KG1 (cell line): ENCODE results near the gene HEPACAM.
"Not testable (repeated sequence)": the region's sequence is repeated elsewhere in the genome, so short reads cannot be mapped to it uniquely, and the experiment has no call there.

Experiments used
- DNase-seq: peaks from one replicate; lab custom pipeline; 2025; lab: John Stamatoyannopoulos, UW

Gene HEPACAM, protein sequence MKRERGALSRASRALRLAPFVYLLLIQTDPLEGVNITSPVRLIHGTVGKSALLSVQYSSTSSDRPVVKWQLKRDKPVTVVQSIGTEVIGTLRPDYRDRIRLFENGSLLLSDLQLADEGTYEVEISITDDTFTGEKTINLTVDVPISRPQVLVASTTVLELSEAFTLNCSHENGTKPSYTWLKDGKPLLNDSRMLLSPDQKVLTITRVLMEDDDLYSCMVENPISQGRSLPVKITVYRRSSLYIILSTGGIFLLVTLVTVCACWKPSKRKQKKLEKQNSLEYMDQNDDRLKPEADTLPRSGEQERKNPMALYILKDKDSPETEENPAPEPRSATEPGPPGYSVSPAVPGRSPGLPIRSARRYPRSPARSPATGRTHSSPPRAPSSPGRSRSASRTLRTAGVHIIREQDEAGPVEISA

DNA sequence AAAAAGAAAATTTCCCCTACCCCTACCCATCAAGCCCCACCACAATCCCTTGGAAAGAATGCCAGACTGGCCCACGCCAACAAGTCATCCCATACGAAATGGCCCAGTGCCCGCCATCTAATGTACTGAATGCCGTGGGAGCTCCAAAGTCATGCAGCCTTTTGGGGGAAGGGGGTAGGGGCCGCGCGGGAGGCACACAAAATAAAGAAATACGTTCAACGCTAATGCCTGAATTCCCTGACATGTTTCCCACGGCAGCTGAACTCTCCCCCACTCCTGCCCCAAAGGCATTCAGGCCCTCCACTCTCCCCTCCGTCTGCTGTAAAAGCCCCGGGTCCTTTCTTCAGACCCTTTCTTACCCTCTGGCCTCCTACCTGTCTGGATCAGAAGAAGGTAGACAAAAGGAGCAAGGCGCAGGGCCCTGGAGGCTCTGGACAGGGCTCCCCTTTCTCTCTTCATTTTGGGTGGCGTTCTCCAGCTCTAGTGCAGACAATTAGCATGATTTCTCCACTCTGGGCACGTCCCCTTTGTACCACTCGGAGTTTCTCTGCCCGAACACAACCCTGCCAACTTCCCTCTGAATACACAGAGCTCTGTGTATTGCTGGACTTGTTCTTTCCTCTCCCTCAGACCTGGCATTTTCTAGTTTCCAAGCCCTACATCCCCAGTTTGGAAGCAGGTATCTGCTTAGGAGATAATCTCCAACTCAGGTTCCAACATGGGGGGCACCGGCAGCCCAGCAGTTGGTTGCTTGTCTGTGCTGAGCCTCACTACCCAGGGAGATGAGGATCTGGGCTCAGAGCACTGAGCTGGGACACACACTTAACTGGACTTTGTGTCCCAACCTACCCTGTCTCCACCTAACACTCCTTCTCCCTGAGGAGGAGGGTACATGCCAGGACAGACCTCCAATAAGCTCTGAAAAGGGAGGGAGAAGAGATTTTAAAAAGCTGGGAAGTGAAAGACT is at the start of gene HEPACAM:
TSS of gene HEPACAM (minus strand) at position 500 of the 967 bp plus-strand sequence. CDS start at position 459, 41 bp downstream.
- DNase-seq: no peak

DNA sequence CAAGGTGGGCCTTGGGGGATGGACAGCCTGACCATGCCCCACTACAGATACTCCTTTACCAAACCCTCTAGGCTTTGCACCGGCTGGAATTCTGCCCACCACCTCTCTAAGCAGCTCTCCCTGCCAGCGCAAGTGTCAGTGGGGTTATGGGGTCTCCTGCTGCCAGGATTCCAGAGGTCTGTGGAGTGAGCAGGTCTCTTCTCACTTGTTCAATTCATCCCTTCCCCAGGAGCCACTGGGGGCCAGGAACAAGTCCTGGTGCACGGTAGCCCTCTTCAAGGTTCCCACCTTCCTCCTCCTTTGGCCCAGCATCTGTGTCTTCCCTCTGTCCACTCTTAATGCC is 48.6 kb upstream of the HEPACAM start:
- no peak for DNase-seq

DNA sequence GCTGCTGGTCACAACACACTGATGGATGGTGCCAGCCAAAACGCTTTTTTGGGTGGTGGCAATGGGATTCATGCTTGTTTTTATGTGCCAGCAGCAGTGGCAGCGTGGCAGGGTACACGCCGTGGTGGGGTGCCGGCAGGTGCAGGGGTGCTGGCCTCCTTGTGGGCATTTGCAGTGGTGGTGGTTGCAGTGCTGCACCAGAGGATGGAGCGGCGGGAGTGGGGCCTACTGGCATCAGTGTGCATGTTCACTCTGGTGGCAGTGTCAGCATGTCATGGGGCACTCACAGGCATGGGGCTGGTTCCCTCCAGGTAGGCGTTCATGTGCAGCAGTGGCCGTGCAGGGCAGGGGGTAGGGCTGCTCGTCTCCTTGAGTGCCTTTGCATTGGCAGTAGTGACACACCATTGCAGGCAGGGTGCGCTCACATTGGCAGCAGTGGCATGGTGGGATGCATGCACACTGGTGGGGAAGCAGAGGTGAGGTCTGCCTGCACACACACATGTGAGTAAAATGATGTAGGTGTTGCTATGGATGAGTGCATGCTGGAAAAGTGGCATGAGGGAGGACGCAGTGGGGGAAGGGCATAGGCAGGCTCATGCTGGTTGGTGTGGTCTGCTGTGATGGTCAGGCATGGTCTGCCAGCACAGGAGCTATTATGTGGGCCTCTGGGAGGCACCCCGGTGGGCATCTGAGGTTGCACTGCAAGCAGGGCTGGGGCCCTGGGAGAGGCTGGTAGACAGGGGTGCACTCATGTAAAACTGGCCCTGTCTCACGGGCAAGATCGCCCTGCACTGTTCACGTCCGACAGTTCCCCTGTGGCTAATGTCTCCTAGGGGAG is 48.0 kb upstream of the HEPACAM start:
- no peak for DNase-seq

DNA sequence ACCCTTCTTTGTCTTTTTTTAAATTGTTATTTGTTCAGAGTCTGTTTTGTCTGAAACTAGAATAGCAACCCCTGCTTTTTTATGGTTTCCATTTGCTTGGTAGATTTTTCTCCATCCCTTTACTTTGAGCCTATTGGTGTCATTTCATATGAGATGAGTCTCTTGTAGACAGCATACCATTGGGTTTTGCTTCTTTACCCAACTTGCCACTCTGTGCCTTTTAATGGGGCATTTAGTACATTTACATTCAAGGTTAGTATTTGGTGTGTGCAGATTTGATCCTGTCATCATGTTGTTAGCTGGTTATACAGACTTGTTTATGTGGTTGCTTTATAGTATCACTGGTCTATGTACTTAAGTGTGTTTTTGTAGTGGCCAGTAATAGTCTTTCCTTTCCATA is 46.2 kb upstream of the HEPACAM start:
- DNase-seq: no peak

DNA sequence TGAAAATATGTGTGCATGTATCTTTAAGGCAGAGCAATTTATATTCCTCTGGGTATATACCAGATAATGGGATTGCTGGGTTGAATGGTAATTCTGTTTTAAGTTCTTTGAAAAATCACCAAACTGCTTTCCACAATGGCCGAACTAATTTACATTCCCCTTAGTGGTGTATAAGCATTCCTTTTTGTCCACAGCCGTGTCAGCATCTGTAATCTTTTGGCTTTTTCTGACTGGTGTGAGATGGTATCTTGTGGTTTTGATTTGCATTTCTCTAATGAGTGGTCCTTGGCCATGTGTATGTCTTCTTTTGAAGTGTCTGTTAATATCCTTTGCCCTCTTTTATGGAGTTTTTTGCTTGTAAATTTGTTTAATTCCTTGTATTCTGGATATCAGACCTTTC is 42.5 kb upstream of the HEPACAM start:
- DNase-seq: no peak

DNA sequence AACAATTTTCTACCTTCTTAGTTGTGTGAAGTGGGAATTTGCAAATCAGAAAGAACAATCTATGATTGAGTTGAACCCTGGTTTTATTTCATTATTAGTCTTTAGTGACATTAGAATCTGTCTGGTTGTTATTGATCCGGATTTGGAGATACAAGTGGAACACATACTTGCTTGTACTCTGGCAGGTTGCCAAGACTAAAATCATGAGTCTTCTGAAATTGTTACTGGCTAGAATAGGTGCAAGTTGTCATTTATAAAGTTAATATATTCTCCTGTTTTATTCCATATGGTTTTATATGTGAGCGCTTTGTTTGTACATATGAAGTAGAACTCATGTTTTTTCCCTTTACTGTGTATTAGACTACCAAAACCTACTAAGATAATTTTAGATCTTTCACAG is 41.2 kb upstream of the HEPACAM start:
- DNase-seq: no peak

DNA sequence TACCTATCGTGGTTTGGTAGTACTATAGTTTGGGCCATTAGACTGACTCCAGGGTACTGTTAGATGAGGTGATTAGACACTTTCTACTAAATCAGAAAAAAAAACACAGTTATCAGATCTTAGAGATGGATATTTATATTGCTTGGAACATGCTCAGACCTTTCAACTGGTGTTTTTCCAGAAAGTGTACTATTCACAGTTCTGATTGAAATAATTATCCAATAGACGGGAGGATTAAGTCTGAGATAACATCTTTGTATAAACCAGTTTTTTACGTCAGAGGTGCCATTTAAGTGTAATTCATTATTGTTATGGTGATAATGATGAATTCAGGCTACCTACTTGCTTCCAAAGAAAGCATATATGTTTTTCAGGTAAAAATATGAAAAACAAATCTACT is 40.7 kb upstream of the HEPACAM start:
- DNase-seq: no peak

DNA sequence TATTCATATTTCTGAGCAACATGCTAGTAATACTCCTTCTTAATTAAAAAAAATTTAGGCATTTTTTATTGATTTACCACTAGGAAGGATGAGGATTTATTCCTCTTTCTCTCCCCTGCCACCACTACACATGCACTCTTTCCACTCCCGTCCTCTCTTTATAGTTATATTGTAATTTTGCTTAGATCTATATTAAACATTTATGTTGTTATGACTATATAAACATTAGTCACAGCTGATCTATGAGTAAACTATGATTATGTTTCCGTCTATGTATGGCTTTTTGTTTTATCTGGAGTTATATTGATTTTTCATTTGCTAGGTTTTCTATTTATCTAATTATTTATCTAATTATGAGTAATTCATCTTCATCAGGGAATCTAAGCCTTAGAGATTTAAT is 36.0 kb upstream of the HEPACAM start:
- DNase-seq: no peak

DNA sequence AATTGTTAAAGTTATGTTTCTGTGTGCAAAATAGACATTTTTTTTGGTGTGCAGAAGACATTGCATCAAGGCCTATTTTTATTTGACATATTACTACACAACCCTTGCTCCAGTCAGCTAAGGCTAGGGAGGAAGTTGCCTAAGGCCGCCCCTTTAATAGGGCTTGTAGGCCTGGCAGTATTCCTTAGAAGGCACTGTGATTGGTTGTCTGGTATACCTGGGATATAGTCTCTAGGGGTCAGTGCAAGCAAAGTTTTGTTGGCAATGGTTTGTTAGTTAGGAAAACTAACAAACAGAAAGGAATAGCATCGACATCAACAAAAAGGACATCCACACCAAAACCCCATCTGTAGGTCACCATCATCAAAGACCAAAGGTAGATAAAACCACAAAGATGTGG is 35.1 kb upstream of the HEPACAM start:
- no peak for DNase-seq

DNA sequence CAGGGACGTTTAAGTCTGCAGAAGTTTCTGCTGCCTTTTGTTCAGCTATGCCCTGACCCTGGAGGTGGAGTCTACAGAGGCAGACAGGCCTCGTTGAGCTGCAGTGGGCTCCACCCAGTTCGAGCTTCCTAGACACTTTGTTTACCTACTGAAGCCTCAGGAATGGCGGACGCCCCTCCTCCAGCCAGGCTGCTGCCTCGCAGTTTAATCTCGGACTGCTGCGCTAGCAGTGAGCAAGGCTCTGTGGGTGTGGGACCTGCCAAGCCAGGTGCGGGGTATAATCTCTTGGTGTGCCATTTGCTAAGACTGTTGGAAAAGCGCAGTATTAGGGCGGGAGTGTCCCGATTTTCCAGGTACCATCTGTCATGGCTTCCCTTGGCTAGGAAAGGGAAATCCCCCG is 32.4 kb upstream of the HEPACAM start:
- DNase-seq: not testable (repeated sequence)

DNA sequence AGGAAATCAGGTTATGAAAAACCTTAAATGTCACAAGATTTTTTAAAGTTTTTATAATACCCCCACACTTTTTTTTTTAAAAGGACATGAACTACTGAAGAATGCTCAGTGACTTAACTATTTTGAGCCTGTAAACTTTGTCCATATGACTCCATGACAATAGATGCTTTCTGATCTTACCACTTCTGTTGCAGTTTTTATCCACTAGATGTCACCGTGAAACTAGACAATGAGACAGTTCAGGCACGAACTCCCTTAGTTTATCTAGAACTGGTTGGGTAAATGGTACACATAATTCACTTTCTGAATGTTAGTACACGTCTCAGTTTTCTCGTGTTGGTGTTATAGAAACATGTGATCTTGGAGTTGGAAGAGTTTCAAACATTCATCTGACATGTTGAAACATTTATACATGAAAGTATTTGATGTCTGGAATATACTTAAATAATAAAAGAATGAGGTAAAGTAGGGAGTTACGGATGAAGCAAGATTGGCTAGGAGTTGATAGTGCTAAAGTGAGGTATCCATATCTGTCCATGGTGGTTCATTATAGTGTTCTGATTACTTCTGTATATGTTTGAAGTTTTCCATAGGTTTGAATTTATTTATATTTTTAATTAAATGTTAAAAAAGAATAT is 26.2 kb upstream of the HEPACAM start:
- DNase-seq: peak; percentile 72

DNA sequence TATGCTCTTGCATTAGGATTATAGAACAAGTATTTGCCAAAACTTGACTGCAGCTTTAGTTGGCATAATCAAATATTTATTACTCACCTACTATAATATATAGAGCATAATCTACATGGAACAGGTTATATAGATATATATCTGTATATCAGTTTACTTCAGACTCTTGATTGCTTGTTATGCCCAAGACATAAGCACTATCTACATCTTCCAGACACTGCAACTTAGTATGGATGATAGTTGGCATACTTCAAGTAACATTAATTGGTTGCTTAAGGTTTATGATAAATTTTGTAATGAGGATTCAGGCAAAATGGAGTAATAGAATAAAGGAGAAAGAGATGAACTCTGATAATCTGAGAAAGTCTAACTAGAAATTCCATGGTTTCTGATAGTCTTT is 19.2 kb upstream of the HEPACAM start:
- no peak for DNase-seq

DNA sequence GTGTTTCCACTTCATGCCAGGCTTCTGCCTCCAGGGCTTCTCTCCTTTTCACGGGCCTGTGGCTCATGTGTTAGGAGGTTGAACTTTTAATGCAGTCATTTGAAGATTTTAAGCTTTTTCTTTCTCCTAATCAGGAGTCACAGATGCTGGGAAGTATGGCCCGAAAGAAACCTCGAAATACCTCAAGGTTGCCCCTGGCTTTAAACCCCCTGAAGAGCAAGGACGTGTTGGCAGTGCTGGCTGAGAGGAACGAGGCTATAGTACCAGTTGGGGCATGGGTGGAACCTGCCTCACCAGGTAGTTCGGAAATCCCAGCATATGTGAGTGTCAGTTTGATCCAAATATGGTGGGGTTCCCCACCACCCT is 18.7 kb upstream of the HEPACAM start:
- DNase-seq: no peak

DNA sequence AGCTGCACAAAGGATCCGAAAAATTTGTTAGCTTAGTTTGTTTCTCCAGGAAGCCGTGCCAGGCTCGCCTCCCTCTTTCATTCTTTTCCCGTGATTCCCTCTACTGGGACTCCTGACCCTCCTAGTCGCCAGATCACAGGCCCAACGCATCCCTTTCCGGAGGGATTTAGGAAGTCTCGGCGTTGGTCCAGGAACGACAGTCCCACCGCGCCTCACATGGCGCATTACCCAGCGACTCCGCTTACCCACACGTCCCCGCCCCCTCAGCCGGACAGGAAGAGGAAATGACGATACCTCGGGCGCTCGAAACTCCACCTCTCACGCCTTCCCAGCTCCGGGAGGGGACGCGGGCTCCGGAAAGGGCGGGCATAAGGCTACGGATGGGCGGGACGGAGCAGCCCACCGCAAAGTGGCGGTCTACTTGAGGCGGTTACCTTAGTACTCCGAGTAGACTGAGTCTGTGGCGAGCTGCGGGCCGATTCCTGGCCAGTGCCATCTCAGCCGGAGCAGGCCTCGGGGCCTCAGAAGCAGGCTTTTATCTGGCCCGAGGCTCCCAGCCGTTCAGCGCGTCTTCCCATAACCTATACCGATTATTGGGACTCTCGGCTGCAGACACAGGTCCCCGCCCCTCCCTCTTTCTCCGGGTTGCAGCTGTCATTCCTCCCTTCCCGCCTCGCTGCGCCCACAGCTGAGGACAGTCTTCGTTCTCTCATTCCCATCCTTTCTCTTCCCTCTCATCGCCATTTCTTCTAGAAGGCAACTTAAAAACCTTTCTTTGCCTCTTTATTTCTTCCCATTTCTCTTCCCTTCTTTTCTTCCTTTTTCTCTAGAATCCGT is 18.1 kb upstream of the HEPACAM start, which contains the start of gene CCDC15:
TSS of gene CCDC15 (plus strand) at position 450 of the 837 bp plus-strand sequence. CDS start 531 bp downstream, outside the sequence.
- DNase-seq: peak; percentile 96

DNA sequence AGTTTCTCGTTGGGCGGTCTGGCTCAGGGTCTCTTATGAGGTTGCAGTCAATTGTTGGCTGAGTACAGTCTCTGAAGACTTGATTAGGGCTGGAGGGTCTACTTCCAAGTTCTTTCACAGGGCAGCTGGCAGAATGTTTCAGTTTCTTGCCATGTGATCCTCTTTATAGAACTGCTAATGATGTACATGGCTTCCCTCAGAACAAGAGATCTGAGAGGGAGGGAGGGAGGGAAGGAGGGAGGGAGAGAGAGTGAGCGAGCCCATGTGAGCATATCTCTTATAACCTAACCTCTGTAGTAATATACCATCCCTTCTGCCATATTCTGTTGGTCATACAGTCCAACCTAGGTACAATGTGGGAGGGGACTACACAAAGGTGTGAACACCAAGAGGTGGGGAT is 15.5 kb upstream of the HEPACAM start:
- no peak for DNase-seq

DNA sequence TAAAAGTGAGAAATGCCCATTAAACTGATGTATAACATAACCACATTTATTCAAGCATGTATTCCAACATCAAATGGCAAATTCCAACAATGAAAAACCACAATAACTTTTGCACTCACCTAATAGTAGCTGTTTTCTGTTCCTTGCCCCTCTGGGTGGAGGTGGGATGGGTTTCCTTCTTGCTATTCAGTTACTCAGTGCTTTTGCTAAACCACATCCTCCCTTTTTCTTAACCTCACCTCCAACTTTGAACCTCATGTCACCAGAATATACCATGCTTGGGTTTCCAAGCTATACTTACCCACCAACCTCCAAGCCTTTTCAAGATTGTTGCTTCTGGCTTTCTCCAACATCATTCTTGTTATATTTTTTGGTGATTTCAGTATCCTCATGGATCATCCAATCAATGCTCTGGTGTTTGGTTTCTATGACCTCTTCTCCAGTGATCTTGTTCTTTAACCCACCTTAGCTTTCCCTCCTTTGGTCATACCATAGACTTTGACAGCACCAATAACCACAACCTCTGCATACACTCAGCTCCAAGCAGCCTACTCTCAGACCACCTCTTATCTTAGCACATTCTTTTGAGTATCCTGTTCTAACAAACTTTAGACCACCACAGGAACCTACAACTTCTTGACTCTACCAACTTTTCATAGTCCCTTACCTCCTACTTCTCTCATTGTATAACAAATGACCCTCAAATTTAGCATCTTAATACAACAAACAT is 14.9 kb upstream of the HEPACAM start:
- DNase-seq: no peak

DNA sequence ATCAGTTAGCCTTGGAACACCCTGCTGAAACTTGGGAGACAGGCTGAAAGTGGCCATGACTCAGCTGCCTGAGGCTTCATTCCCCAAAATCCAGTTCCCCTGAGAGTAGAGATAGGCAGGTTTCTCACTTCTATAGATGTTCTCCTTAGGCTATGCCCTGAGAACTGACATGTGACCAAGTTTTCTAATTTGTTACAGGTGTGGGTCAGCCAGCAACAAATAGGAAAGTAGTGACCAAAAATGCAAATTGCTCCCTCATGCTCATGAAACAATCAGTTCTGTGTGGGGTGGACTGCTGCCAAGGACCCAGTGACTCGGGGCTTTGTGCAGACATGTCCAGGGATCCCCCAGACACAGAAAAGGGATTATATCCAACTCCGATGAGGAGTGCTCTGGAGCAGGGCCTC is 10.9 kb upstream of the HEPACAM start:
- no peak for DNase-seq

DNA sequence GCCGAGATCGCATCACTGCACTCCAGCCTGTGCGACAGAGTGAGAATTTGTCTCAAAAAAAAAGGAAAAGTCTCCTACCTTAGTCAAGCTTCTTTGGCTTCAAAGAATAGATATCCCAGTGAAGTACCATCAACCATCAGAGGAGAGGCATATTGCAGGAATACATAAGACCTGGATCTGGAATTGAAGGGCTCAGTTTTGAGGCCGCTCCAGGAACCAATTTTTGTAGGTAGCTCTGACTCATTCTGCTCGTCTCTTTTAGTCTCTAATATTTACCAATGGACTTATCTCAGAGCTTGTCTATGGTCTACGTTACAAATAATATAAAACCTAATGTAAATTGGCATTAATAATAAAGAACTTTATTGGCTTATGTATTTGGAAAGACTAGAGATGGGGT is 10.0 kb upstream of the HEPACAM start:
- DNase-seq: no peak

DNA sequence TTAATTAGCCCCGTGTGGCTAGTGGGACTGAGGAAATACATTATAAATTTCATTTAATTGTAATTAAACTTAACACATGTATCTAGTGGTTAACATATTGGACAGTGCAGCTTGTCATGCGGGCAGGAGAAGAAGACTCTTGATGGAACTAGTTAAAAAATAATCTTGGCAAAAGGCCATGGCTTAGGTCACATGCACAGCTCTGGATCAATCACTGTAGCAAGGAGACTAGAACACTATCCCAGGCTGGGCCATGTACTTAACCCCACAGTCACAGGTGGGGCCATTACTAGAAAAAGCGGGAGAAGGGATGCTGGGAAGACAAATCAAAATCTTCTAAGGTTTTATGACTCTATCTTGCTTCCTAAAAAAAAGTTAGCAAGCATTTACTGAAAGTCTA is 8.7 kb upstream of the HEPACAM start:
- DNase-seq: no peak

DNA sequence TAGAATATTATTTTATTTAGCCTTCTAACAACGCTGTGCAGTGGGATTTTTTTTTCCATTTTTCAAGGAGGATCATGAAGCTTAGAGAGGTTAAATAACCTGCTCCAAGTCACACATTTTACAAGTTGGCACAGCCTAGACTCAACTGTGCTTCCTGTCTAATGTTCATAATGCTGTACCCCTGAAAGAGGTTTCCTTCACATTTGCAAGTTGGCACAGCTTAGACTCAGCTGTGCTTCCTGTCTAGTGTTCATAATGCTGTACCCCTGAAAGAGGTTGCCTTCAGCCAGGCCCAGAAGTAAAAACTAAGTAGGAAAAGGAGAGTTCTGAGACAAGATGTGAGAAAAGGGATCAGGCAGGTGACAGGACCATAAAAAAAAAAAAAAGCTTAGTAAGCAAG is 7.9 kb upstream of the HEPACAM start:
- no peak for DNase-seq
